Measurements from ENCODE around the gene CHD1L. TPM values are rescaled to one million over a fixed set of nuclear protein-coding genes. Genes with fewer than 3 reads are reported as not detected.
A peak's percentile ranks its signal among the peaks of the same experiment; 100 is the strongest.

CHD1L gene
- total and polyA plus RNA-seq, 2 of the 13 experiments (the other 11 are each of a cell fraction or from before 2014, with no cell fraction given) = 74.3 to 111 TPM

DNA sequence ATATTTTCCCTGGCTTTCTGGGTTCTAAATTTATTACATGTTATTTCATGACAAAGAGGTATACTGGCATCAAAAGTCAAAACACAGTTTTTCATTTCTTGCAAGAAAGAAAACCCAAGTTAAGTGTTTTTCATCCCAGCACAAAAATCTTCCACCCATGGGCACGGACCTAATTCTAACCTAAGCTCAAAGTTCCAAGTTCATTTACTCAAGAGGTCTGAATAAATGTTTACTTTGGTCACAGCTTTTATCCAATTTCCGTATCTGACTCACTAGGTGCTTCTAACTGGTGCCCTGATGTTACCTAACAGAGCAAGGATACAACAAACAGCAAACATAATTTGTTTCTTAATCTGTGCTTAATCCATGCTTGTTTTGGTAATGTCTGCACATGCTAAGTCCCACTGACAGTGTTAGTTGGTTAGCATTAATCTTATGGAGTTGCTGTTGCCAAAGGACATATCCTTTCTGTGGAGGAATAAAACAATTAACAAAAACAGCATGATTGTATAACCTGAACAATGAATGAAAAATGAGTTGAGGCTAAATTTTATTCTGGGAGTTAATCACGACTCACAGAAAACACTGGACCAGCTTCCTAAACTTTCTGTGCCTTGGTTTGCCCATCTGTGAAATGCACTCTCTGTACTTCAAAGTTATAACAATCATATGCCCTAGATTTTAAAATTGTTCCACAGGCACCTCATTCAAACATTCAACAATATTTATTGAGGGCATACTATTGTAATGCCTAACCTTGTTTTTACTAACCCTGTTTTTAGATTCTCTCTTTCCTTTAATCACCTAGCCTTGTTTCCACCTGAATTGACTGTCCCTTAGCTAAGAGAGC is 4.2 kb upstream of the CHD1L start (continued):
- no peak; the same call in 1 of the 2 replicates for TF ChIP-seq ARID4A (CRISPR knock-in tag; IDR thresholded peaks at IDR 0.05; ENCODE audit: borderline replicate concordance)
- TF ChIP-seq NFKBIZ (CRISPR knock-in tag; IDR thresholded peaks at IDR 0.05) = no peak; the same call in 1 of the 2 replicates
- no peak for TF ChIP-seq ZNF335 (CRISPR knock-in tag; IDR thresholded peaks at IDR 0.05)
- peak; percentile 97 for TF ChIP-seq PAXIP1 (CRISPR knock-in tag; conservative IDR thresholded peaks at IDR 0.05)
- TF ChIP-seq ZBTB3 (CRISPR knock-in tag; IDR thresholded peaks at IDR 0.05; ENCODE audit: borderline replicate concordance, low read depth) = no peak
- no peak for TF ChIP-seq ZNF496 (CRISPR knock-in tag; IDR thresholded peaks at IDR 0.05; ENCODE audit: insufficient replicate concordance)
- TF ChIP-seq ZNF10 (CRISPR knock-in tag; IDR thresholded peaks at IDR 0.05; ENCODE audit: borderline replicate concordance, low read depth) = no peak
- TF ChIP-seq ISL2 (CRISPR knock-in tag; IDR thresholded peaks at IDR 0.05) = peak; percentile 97
- no peak for TF ChIP-seq ZFX (CRISPR knock-in tag; IDR thresholded peaks at IDR 0.05; ENCODE audit: low read depth)
- TF ChIP-seq ZNF562 (CRISPR knock-in tag; IDR thresholded peaks at IDR 0.05; ENCODE audit: borderline replicate concordance) = no peak
- TF ChIP-seq, protein P1, sequence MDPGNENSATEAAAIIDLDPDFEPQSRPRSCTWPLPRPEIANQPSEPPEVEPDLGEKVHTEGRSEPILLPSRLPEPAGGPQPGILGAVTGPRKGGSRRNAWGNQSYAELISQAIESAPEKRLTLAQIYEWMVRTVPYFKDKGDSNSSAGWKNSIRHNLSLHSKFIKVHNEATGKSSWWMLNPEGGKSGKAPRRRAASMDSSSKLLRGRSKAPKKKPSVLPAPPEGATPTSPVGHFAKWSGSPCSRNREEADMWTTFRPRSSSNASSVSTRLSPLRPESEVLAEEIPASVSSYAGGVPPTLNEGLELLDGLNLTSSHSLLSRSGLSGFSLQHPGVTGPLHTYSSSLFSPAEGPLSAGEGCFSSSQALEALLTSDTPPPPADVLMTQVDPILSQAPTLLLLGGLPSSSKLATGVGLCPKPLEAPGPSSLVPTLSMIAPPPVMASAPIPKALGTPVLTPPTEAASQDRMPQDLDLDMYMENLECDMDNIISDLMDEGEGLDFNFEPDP (CRISPR knock-in tag; conservative IDR thresholded peaks at IDR 0.05) = no peak
- no peak for TF ChIP-seq NFE2L1 (CRISPR knock-in tag; IDR thresholded peaks at IDR 0.05; ENCODE audit: borderline replicate concordance)
- peak; percentile 69 for TF ChIP-seq TBX2 (CRISPR knock-in tag; IDR thresholded peaks at IDR 0.05; ENCODE audit: borderline replicate concordance)
- TF ChIP-seq TBL1XR1 (IDR thresholded peaks at IDR 0.05; ENCODE audit: borderline replicate concordance, low read length, partially characterized antibody) = peak; percentile 60
- TF ChIP-seq ZNF136 (CRISPR knock-in tag; IDR thresholded peaks at IDR 0.05; ENCODE audit: low read depth) = no peak
- no peak for TF ChIP-seq RFXANK (CRISPR knock-in tag; IDR thresholded peaks at IDR 0.05)
